HG02884 (cell line): ENCODE results near the gene CD81.
A peak's percentile ranks its signal among the peaks of the same experiment; 100 is the strongest.
"Not testable (repeated sequence)": the region's sequence is repeated elsewhere in the genome, so short reads cannot be mapped to it uniquely, and the experiment has no call there.

Experiments
- ATAC-seq: cut with Tn5 transposase; IDR thresholded peaks from one replicate; pipeline ENCODE4 v1.9.1; 2021; ENCODE audit warnings: mild to moderate bottlenecking, moderate library complexity; ENCODE audit not compliant: unreplicated experiment

Gene CD81, protein sequence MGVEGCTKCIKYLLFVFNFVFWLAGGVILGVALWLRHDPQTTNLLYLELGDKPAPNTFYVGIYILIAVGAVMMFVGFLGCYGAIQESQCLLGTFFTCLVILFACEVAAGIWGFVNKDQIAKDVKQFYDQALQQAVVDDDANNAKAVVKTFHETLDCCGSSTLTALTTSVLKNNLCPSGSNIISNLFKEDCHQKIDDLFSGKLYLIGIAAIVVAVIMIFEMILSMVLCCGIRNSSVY

DNA sequence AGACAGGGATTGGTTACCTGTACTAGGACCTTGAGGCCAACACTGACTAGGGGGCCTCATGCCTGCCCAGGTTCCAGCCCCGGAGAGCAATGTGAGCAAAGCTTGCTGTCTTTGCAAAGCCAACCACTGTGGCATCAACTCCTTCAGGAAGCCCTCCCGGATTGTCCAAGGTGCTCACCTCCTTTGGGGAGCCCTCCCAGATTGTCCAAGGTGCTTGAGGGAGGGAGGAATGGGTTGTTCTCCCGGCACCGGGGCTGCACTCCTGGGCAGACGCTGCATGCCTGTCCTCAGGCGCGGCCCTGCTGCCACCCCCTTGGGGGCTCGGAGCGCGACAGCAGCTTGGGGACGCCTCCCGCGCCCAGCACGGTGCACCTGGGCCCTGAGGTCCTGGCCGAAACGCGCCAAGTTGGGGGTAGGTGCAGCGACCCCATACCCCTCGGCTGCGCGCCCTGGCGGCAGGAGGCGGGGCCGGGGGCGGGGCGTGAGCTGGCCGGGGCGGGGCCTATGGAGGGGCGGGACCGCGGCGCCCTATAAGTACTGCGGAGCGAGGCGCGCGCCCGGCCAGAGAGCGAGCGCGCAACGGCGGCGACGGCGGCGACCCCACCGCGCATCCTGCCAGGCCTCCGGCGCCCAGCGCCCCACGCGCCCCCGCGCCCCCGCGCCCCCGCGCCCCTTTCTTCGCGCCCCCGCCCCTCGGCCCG, at the start of gene CD81:
Gene CD81 (plus strand): TSS at position 560 of the 701 bp plus-strand sequence. CDS start 240 bp downstream, outside the sequence.
- peak; percentile 49 for ATAC-seq

DNA sequence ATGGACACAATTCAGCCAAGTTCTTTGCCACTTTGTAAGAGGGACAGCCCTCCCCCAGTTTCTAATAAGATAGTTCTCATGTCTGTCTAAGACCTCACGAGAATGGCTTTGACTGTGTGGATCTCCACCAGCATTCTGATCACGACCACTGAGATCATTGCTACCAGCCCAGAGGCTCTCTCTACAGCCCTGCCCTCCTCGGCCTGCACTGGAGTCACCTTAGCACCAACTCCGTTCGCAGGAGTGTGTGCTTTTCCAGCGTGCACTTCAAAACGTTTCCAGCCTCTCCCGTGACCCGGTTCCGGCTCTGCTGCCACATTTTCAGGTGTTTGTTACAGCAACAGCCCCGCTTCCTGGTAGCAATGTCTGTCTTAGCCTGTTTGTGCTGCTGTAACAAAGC, 49.1 kb upstream of the CD81 start:
- ATAC-seq: no peak

- ATAC-seq: no peak
These were observed 48.3 kb upstream of the CD81 start for GRCh38 chr11:2328656-2329354.

DNA sequence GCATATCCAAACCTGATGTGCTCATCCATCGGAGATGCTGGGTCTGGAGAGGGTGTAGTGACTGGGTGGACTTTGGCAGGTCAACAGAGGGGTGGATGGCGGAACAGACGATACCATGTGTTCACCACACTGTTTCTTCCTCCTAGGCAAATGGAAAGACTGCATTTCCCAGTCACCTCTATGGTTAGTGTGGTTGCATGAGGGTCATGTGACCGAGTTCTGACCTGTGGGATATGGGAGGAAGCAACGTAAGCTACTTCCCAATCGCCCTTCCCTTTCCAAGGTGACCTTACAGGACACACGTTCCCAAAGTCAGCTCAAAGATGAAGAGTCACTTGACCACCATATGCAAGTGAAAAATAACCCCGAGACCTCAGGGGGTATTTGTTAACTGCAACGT, 47.6 kb upstream of the CD81 start:
- ATAC-seq: no peak

- no peak for ATAC-seq
These were observed 46.4 kb upstream of the CD81 start for GRCh38 chr11:2330696-2331095.

DNA sequence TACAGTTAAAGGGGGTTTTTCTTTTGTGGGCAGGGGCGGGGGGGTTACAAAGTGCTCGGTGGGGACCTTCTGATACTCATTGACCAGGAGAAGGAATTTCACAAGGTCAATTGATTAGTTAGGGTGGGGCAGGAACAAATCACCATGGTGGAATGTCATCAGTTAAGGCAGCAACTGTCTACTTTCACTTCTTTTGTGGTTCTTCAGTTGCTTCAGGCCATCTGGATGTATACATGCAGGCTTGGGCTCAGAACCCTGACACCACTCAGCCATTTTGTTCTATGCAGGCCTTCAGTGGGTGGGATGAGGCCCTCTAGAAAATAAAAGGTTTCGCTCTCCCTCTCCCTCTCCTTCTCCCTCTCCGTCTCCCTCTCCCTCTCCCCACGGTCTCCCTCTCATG, 45.7 kb upstream of the CD81 start:
- ATAC-seq: no peak

- not testable (repeated sequence) for ATAC-seq
These were observed 44.5 kb upstream of the CD81 start for GRCh38 chr11:2332569-2332968.

- not testable (repeated sequence) for ATAC-seq
These were observed 43.5 kb upstream of the CD81 start for GRCh38 chr11:2333486-2334205.

DNA sequence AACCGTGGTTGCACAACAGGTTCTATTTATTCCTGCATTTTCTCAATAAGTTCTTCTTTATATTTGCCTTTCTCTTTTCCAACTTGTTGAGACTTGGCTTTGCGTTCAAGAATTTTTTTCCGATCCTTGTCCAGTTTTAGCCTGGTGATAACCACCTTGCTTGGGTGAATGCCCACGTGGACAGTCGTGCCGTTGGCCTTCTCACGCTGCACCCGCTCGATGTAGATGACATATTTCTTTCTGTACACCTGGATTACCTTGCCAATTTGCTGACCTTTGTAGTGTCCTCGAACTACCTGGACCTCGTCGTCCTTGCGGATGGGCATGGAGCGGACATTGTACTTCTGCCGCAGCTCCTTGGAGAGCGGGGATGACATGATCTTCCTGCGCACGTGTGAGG, 41.8 kb upstream of the CD81 start:
- ATAC-seq: not testable (repeated sequence)

- not testable (repeated sequence) for ATAC-seq
These were observed 38.4 kb upstream of the CD81 start for GRCh38 chr11:2338760-2339159.

- no peak for ATAC-seq
These were observed 34.6 kb upstream of the CD81 start for GRCh38 chr11:2342557-2342956.

GRCh38 chr11:2342981-2343380, 34.1 kb upstream of the CD81 start:
- ATAC-seq: no peak

DNA sequence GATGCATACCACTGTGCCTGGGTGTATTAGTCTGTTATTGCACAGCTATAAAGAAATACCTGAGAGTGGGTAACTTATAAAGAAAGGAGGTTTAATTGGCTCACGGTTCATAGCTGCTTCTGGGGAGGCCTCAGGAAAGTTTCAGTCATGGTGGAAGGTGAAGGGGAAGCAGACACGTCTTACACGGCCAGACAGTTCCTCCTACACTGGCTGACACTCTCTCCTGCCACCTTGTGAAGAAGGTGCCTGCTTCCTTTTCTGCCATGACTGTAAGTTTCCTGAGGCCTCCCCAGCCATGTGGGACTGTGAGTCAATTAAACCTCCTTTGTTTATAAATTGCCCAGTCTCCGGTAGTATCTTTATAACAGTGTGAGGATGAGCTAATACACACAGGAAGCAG, 33.6 kb upstream of the CD81 start:
- no peak for ATAC-seq

- no peak for ATAC-seq
These were observed 32.1 kb upstream of the CD81 start for GRCh38 chr11:2345050-2345449.

GRCh38 chr11:2346014-2346413, 31.1 kb upstream of the CD81 start:
- no peak for ATAC-seq

DNA sequence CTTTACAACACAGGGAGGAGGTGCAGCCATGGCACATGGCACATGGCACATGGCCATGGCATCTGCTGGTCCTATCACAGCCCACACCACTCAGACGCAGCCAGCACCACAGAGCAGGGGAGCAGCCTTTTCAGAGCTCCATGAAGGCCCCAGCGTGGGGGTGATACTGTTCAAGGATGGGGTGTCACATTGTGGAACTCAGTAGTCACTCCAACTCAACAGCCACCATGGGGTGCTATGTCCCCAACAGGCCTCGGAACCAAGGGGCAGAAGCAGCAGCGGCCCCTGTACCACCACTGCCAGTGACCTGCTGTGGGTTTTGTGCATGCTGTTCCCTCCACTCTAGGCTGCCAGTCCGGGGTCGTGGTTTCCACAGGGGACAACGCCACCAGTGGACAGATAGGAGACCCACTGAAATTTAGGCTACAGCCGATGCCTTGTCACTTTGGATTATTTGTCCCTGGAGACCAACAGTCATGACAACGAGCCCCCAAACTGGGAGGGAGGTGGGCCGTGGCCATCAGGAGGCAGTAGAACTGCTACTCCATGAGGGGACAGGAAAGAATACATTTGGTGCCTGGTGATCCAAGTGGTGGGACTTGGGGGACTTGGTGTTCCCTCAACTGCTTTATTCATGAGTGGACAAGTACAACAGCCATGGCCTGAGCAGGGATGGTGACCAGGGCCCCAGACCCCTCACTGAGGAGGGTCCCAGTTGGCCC, 30.4 kb upstream of the CD81 start:
- ATAC-seq: no peak

- ATAC-seq: no peak
These were observed 29.7 kb upstream of the CD81 start for GRCh38 chr11:2347308-2347830.

DNA sequence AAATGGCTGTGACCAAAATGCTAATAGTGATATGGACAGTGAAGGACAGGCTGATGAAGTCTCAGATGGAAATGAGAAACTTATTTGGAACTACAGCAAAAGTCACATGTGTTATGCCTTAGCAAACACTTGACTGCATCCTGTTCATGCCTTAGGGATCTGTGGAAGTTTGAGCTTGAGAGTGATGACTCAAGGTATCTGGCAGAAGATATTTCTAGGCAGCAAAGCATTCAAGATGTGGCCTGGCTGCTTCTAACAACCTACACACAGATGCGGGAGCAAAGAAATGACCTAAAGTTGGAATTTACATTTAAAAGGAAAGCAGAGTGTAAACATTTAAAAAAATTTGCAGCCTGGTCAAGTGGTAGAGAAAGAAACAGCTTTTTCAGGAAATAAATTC, 28.1 kb upstream of the CD81 start:
- no peak for ATAC-seq

DNA sequence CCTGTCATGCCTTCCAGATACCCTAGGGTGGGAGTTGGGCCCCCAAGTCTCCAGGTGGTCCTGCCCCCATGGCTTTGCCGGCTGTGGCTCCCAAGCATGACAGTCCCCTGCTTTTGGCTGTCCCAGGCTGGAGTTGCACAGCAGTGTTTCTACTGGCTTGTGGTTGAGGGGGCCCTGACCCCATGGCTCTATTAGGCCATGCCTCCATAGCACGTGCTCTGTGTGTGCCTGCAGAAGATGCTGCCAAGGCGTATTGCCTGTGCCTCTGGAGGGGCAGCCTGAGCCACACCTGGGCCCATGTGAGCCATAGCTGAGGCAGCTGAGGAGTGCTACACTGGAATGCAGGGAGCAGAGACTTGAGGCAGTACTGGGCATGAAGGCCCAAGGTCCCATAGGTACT, 25.4 kb upstream of the CD81 start:
- no peak for ATAC-seq

- ATAC-seq: no peak
These were observed 24.7 kb upstream of the CD81 start for GRCh38 chr11:2352420-2352819.
